GM23248 (cell line): ENCODE measurements around the gene OLFM1. TPM values are rescaled to one million over a fixed set of nuclear protein-coding genes. Genes with fewer than 3 reads are reported as not detected.

Experiments used
- DNase-seq: peaks from one replicate; pipeline ENCODE4 v3.0.0-alpha.2; 2015
- H2AFZ ChIP-seq: fragments of 200-600 bp; sonication (generic); 2 replicates; pipeline ENCODE4 v1.6.1; 2016; ENCODE audit warnings: antibody characterized with exemption
- H3F3A ChIP-seq: fragments of 200-600 bp; sonication (generic); 2 replicates; pipeline ENCODE4 v1.6.1; 2016; ENCODE audit warnings: mild to moderate bottlenecking, antibody characterized with exemption, mixed run types; ENCODE audit not compliant: insufficient read depth
- H3K27ac ChIP-seq: fragments of 200-600 bp; sonication (generic); 2 replicates; pipeline ENCODE4 v1.5.1; 2016; ENCODE audit warnings: mild to moderate bottlenecking
- H3K27me3 ChIP-seq: fragments of 200-600 bp; sonication (generic); replicated peaks from 2 replicates; pipeline ENCODE4 v1.6.1; 2016; ENCODE audit warnings: mild to moderate bottlenecking; ENCODE audit not compliant: insufficient read depth
- H3K36me3 ChIP-seq: fragments of 200-600 bp; sonication (generic); 2 replicates; pipeline ENCODE4 v1.6.1; 2016; ENCODE audit warnings: low read depth, mild to moderate bottlenecking
- H3K4me1 ChIP-seq: fragments of 200-600 bp; sonication (generic); 2 replicates; pipeline ENCODE4 v1.6.1; 2016; ENCODE audit warnings: mild to moderate bottlenecking; ENCODE audit not compliant: insufficient read depth
- H3K4me2 ChIP-seq: fragments of 200-600 bp; sonication (generic); one replicate; pipeline ENCODE4 v1.6.1; 2016; ENCODE audit warnings: mild to moderate bottlenecking; ENCODE audit not compliant: unreplicated experiment
- H3K4me3 ChIP-seq: fragments of 200-600 bp; sonication (generic); 2 replicates; pipeline ENCODE4 v1.5.1; 2016; ENCODE audit warnings: mild to moderate bottlenecking
- H3K79me2 ChIP-seq: fragments of 200-600 bp; sonication (generic); 2 replicates; pipeline ENCODE4 v1.6.1; 2016; ENCODE audit warnings: mild to moderate bottlenecking; ENCODE audit not compliant: insufficient read depth
- H3K9ac ChIP-seq: fragments of 200-600 bp; sonication (generic); 2 replicates; pipeline ENCODE4 v1.6.1; 2016; ENCODE audit warnings: mild to moderate bottlenecking
- H3K9me2 ChIP-seq: fragments of 200-600 bp; sonication (generic); 2 replicates; pipeline ENCODE4 v1.6.1; 2016; ENCODE audit warnings: mixed run types, mild to moderate bottlenecking, moderate library complexity; ENCODE audit not compliant: insufficient read depth
- H3K9me3 ChIP-seq: fragments of 200-600 bp; sonication (generic); one replicate; pipeline ENCODE4 v1.6.1; 2017; ENCODE audit warnings: low read depth
- H4K20me1 ChIP-seq: fragments of 200-600 bp; sonication (generic); 2 replicates; pipeline ENCODE4 v1.6.0; 2016; ENCODE audit not compliant: insufficient read depth
- EZH2 ChIP-seq: fragments of 200-600 bp; sonication (generic); IDR thresholded peaks from 2 replicates; pipeline ENCODE4 v1.6.1; 2018; ENCODE audit warnings: antibody characterized with exemption, mild to moderate bottlenecking; ENCODE audit not compliant: insufficient read depth, poor library complexity, severe bottlenecking
- EZH2phosphoT487 ChIP-seq: fragments of 200-600 bp; sonication (generic); IDR thresholded peaks from 2 replicates; pipeline ENCODE4 v1.6.1; 2018; ENCODE audit warnings: antibody characterized with exemption, moderate library complexity, mild to moderate bottlenecking, low read depth; ENCODE audit not compliant: insufficient read depth
- WGBS, 2 experiments: methylation state at CpG; one replicate each; pipeline ENCODE4 v1.1.6; 2015 to 2017; ENCODE audit warnings: low lambda C conversion rate in 2 of 2, low coverage in 1 of 2; ENCODE audit errors: missing lambda C conversion rate in 2 of 2; 5-methylcytosine and 5-hydroxymethylcytosine counted together
- in situ Hi-C: fragments of 300-500 bp; cut with MboI; formaldehyde crosslinking; loops from 2 replicates; pipeline ENCODE4 v1.15.0; 2020
- polyA plus RNA-seq: library from polyadenylated mRNA; unstranded; fragments of >200 nt; fragmentation: Nextera tagmentation; extraction: Ambion mirVana; gene quantifications from 2 replicates; pipeline ENCODE4 v1.2.1, GENCODE V29; 2016
- total RNA-seq: library from RNA; depleted of rRNA; stranded (reverse); fragments of >200 nt; shearing (Covaris generic); gene quantifications from 2 replicates; pipeline ENCODE4 v1.2.3, GENCODE V29; 2014; rRNA removed

The OLFM1 gene
- total RNA-seq (17.0 and 18.6 TPM in 2 replicates), polyA plus RNA-seq (31.4 TPM in 2 replicates)

DNA sequence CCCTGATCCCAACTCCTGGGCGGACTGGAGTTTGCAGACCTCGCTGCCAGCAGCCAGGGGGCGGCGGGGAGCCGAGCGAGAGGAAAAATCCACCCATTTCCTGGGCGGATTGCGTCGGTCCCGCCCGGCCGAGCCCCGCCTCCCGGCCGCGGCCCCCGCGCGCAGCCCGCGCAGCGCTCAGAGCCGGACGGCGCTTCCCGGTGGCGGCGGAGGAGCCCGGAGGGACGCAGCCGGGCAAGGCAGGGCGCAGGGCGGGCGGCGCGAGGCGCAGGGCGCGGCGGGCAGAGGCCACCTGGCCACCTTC is at the start of gene OLFM1:
Gene OLFM1 (plus strand): TSS at position 180 of the 304 bp plus-strand sequence. CDS start 322 bp downstream, outside the sequence.
- Histone ChIP-seq H3K9me2 (no peaks in the 10 kb centered on the region), H3K4me3 (peak within 1 kb of the TSS; percentile 73), H3K9ac (no peak within 1 kb of the TSS), H3K4me1 (0 out of 2 replicates have a peak, but pooled peaks cover 5% of the 10 kb centered on the region), H3K4me2 (peak within 1 kb of the TSS; percentile 97), H3K27me3 (peaks cover 10% of the 10 kb centered on the region), H3K79me2 (no peaks in the 10 kb centered on the region), H4K20me1 (no peaks in the 10 kb centered on the region), H3K9me3 (no peaks in the 10 kb centered on the region), H3K36me3 (no peaks in the 10 kb centered on the region), H2AFZ (peak within 1 kb of the TSS; percentile 86), H3F3A (no peaks in the 10 kb centered on the region), H3K27ac (no peak within 1 kb of the TSS)
- WGBS, 2 experiments: 1% methylated on average over 20 of the region's 40 CpGs; no CpG with 5 or more reads in 1 of the 2 experiments
- in situ Hi-C loops: loop anchor here (10.0 kb wide), 2 partner anchors 257 to 317 kb away; no protein-coding TSS in a partner anchor
- TF ChIP-seq EZH2 (no peak), EZH2phosphoT487 (no peak)
- peak; percentile 90 for DNase-seq

DNA sequence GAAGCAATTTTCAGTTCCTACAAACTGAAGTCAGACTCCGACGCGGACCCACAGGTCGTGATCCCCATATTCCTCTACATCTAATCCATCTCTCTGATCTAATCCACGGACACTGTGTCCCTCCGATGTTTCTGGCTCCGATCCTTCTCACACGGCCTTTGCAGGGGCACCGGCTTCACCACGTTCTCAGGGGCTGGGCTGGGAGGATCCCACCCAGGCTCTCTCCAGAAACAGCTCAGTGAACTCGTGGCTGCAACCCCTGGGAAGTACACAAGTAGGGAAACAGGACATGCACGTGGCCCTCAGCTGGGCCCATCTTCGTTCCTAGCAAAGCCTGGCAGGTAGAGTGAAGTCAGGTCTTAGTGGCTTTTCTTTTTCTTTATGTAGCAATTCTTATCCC is 49.1 kb upstream of the OLFM1 start:
- Histone ChIP-seq H3K36me3 (no peaks in the 10 kb centered on the region), H4K20me1 (no peaks in the 10 kb centered on the region), H3K4me2 (no peak overlapping the region), H3K9me2 (no peaks in the 10 kb centered on the region), H3F3A (no peaks in the 10 kb centered on the region), H3K27ac (no peak overlapping the region), H3K4me1 (no peaks in the 10 kb centered on the region), H2AFZ (no peak overlapping the region), H3K9ac (no peak overlapping the region), H3K4me3 (no peak overlapping the region), H3K79me2 (no peaks in the 10 kb centered on the region), H3K9me3 (no peaks in the 10 kb centered on the region), H3K27me3 (peaks cover 32% of the 10 kb centered on the region)
- TF ChIP-seq EZH2 (no peak), EZH2phosphoT487 (no peak)
- in situ Hi-C loops: no loop called here
- DNase-seq: no peak
- WGBS, 2 experiments: 39 to 44% methylated on average over 13 of the region's 13 CpGs

DNA sequence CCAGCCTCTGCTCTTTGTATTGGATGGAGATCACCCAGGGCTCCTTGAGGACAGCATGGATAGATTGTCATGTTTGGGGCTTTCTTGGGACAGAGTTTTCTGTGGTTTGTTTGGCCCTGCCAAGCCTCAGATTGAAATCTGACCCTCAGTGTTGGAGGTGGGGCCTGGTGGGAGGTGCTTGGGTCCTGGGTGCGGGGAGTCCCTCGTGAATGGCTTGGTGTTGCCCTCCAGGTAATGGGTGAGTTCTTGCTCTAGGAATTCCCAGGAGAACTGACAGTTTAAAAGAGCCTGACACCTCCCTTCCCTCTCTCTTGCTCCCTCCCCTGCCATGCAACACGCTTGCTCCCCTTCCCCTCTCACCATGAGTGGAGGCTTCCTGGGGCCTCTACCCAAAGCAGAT is 48.6 kb upstream of the OLFM1 start:
- no peaks in the 10 kb centered on the region for H4K20me1 ChIP-seq
- H3K36me3 ChIP-seq: no peaks in the 10 kb centered on the region
- in situ Hi-C loops: no loop called here
- H3K9ac ChIP-seq: no peak overlapping the region
- no peaks in the 10 kb centered on the region for H3F3A ChIP-seq
- no peak overlapping the region for H3K4me2 ChIP-seq
- TF ChIP-seq EZH2phosphoT487: no peak
- TF ChIP-seq EZH2: no peak
- no peak overlapping the region for H3K4me3 ChIP-seq
- no peak overlapping the region for H2AFZ ChIP-seq
- no peak overlapping the region for H3K27ac ChIP-seq
- peaks cover 32% of the 10 kb centered on the region for H3K27me3 ChIP-seq
- no peaks in the 10 kb centered on the region for H3K9me2 ChIP-seq
- no peak for DNase-seq
- no peaks in the 10 kb centered on the region for H3K9me3 ChIP-seq
- WGBS, 2 experiments: 37 to 40% methylated on average over 3 of the region's 3 CpGs
- H3K4me1 ChIP-seq: no peaks in the 10 kb centered on the region
- no peaks in the 10 kb centered on the region for H3K79me2 ChIP-seq

DNA sequence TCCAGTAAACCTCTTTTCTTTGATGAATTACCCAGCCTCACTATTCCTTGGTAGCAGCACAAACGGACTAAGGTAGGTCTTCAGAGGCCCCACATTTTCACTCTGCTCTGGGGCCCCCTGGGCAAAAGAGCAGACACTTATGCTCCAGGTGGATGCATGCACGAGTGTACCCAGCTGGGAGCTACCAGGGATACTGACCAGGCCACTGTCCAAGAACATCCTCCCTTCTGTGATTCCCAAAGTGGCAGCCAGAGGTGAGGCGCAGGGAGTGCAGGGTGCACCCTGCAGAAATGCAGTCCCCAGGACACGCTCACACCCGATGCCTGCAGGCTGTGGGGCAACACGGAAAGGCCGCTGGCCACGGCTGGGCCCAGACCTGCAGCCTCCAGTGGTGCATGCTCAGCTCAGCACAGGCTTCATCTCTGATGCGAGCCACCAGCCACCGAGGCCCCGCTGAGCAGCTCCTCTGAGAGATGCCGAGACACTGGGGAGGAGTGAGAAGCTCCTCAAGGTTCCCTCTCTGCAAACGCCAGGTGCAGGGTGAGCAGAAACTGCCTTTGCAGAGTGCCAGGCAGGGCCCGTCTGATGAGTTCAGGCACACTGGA is 48.1 kb upstream of the OLFM1 start:
- H4K20me1 ChIP-seq: no peaks in the 10 kb centered on the region
- WGBS, 2 experiments: 47 to 53% methylated on average over 14 of the region's 14 CpGs
- in situ Hi-C loops: no loop called here
- no peak overlapping the region for H3K9ac ChIP-seq
- H2AFZ ChIP-seq: no peak overlapping the region
- H3K9me3 ChIP-seq: no peaks in the 10 kb centered on the region
- H3K4me1 ChIP-seq: no peaks in the 10 kb centered on the region
- peaks cover 32% of the 10 kb centered on the region for H3K27me3 ChIP-seq
- no peaks in the 10 kb centered on the region for H3F3A ChIP-seq
- no peaks in the 10 kb centered on the region for H3K79me2 ChIP-seq
- DNase-seq: no peak
- H3K4me3 ChIP-seq: no peak overlapping the region
- no peaks in the 10 kb centered on the region for H3K9me2 ChIP-seq
- no peaks in the 10 kb centered on the region for H3K36me3 ChIP-seq
- TF ChIP-seq EZH2 (no peak), EZH2phosphoT487 (no peak)
- H3K4me2 ChIP-seq: no peak overlapping the region
- H3K27ac ChIP-seq: no peak overlapping the region
